K562 (cell line): ENCODE data around the gene RNF41. TPM values are rescaled to one million over a fixed set of nuclear protein-coding genes. Genes with fewer than 3 reads are reported as not detected.

Experiments
- FOXP1 ChIP-seq: sonication (generic); formaldehyde crosslinking; IDR thresholded peaks from 2 replicates; pipeline ENCODE4 v1.8.0; 2022; ENCODE audit warnings: mild to moderate bottlenecking, missing genetic modification reagents
- GATAD2B ChIP-seq: fragments of 450-650 bp; IDR thresholded peaks from 2 replicates; pipeline ENCODE4 v1.6.1; 2017; ENCODE audit warnings: mild to moderate bottlenecking, borderline replicate concordance
- HNRNPH1 ChIP-seq: fragments of 200-400 bp; formaldehyde crosslinking; optimal IDR thresholded peaks from 2 replicates; pipeline ENCODE3; 2017; ENCODE audit warnings: low read depth, mild to moderate bottlenecking, low read length, moderate library complexity
- ILK ChIP-seq: fragments of 450-650 bp; IDR thresholded peaks from 2 replicates; pipeline ENCODE4 v1.6.1; 2016; ENCODE audit warnings: missing genetic modification characterization, low read depth, mild to moderate bottlenecking, missing compliant biosample characterization, moderate library complexity, borderline replicate concordance
- IRF2 ChIP-seq: sonication (generic); formaldehyde crosslinking; IDR thresholded peaks from 2 replicates; pipeline ENCODE4 v1.8.1; 2022; ENCODE audit warnings: mild to moderate bottlenecking, missing genetic modification reagents
- NCOA2 ChIP-seq, 2 experiments: fragments of 450-650 bp; IDR thresholded peaks; 2 replicates each; pipeline ENCODE4 v1.6.1; 2018; ENCODE audit warnings: mild to moderate bottlenecking in 2 of 2, moderate library complexity in 1 of 2; ENCODE audit not compliant: partially characterized antibody in 2 of 2
- NR2C1 ChIP-seq, 2 experiments: fragments of 450-650 bp; IDR thresholded peaks; 2 replicates each; pipeline ENCODE4 v1.6.1; 2017; ENCODE audit warnings: mild to moderate bottlenecking in 2 of 2, antibody characterized with exemption in 1 of 2, inconsistent platforms in 1 of 2, missing compliant biosample characterization in 1 of 2, missing genetic modification characterization in 1 of 2
- NR2F6 ChIP-seq: fragments of 450-650 bp; formaldehyde crosslinking; IDR thresholded peaks from 2 replicates; pipeline ENCODE4 v1.4.0; 2020; ENCODE audit warnings: mild to moderate bottlenecking
- PHF20 ChIP-seq: fragments of 450-650 bp; IDR thresholded peaks from 2 replicates; pipeline ENCODE4 v1.6.1; 2018; ENCODE audit not compliant: partially characterized antibody
- PTBP1 ChIP-seq: fragments of 200-400 bp; formaldehyde crosslinking; IDR thresholded peaks from 2 replicates; pipeline ENCODE4 v1.6.1; 2017; ENCODE audit warnings: low read depth, low read length
- ZC3H11A ChIP-seq: IDR thresholded peaks from 2 replicates; pipeline ENCODE4 v1.6.1; 2012; ENCODE audit warnings: low read depth, low read length, improper control_type of control experiment
- ZC3H8 ChIP-seq: fragments of 450-650 bp; IDR thresholded peaks from 2 replicates; pipeline ENCODE4 v1.6.1; 2017
- ZEB2 ChIP-seq: fragments of 450-650 bp; IDR thresholded peaks from 2 replicates; pipeline ENCODE4 v1.6.1; 2016
- ZNF253 ChIP-seq: fragments of 250-450 bp; sonication (Bioruptor Pico); conservative IDR thresholded peaks from 2 replicates; pipeline ENCODE4 v1.6.1; 2021; ENCODE audit warnings: mild to moderate bottlenecking
- ZZZ3 ChIP-seq: fragments of 450-650 bp; IDR thresholded peaks from 2 replicates; pipeline ENCODE4 v1.6.1; 2016; ENCODE audit warnings: antibody characterized with exemption, mild to moderate bottlenecking, moderate library complexity
- polyA plus RNA-seq, 8 experiments: library from polyadenylated mRNA; depleted of rRNA in 4 of 8; stranded (reverse) in 5 of 8; unstranded in 3 of 8; fragments of >200 nt; fragmentation: Nextera tagmentation in 2 of 8; fragmentation: Illumina TruSeq in 1 of 8; extraction: Ambion mirVana in 2 of 8; extraction: Trizol in 1 of 8; gene quantifications; 2 replicates each; pipeline versions ENCODE4 v1.2.1 to v1.2.3, GENCODE V29; 2011 to 2014; ENCODE audit warnings: inconsistent platforms in 1 of 8, missing spikeins in 1 of 8
- total RNA-seq, 7 experiments: library from RNA; depleted of rRNA in 6 of 7; stranded (reverse); fragments of >200 nt in 6 of 7; fragmentation: Illumina TruSeq in 2 of 7; extraction: Trizol in 2 of 7; gene quantifications; 2 replicates each; pipeline versions ENCODE4 v1.2.1 to v1.2.3, GENCODE V29; 2011 to 2021; ENCODE audit warnings: low replicate concordance in 1 of 7
- TF ChIP-seq, protein P1 (sequence below): fragments of 250-450 bp; sonication (Bioruptor Pico); IDR thresholded peaks from 2 replicates; pipeline ENCODE4 v1.5.0; 2021; ENCODE audit warnings: mild to moderate bottlenecking, borderline replicate concordance
- TF ChIP-seq, protein P2 (sequence below): fragments of 200-800 bp; sonication (Bioruptor generic); IDR thresholded peaks from 2 replicates; pipeline ENCODE4 v1.6.1; 2016; ENCODE audit warnings: missing genetic modification characterization, missing compliant biosample characterization
- TF ChIP-seq, protein P3 (sequence below): fragments of 450-650 bp; IDR thresholded peaks from 2 replicates; pipeline ENCODE4 v1.7.1; 2018; ENCODE audit warnings: mild to moderate bottlenecking, low read depth; ENCODE audit not compliant: partially characterized antibody

RNF41 gene
- total and polyA plus RNA-seq, 9 of the 15 experiments (the other 6 are each of a cell fraction or from before 2014, with no cell fraction given): 28.2 to 46.8 (median 33.8) TPM

DNA sequence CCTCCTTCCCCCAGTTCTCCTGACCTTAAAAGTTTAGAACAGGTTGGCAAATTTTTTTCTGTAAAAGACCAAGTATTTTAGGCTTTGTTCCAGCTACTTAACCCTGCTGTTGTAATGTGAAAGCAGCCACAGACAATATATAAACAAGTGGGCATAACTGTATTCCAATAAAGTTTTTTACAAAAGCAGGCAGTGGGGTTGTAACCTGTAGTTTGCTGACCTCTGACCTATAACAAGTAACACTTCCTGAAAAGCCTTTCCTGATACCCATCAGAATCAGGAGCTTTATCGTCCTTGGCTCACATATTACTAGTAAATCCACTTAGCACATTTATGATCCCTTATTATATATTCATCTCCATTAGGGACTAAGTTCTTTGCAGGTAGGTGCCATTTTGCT lies 19.4 kb downstream of the RNF41 start (continued):
- TF ChIP-seq, protein P1, sequence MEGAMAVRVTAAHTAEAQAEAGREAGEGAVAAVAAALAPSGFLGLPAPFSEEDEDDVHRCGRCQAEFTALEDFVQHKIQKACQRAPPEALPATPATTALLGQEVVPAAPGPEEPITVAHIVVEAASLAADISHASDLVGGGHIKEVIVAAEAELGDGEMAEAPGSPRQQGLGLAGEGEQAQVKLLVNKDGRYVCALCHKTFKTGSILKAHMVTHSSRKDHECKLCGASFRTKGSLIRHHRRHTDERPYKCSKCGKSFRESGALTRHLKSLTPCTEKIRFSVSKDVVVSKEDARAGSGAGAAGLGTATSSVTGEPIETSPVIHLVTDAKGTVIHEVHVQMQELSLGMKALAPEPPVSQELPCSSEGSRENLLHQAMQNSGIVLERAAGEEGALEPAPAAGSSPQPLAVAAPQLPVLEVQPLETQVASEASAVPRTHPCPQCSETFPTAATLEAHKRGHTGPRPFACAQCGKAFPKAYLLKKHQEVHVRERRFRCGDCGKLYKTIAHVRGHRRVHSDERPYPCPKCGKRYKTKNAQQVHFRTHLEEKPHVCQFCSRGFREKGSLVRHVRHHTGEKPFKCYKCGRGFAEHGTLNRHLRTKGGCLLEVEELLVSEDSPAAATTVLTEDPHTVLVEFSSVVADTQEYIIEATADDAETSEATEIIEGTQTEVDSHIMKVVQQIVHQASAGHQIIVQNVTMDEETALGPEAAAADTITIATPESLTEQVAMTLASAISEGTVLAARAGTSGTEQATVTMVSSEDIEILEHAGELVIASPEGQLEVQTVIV (CRISPR knock-in tag): no peak
- TF ChIP-seq, protein P2, sequence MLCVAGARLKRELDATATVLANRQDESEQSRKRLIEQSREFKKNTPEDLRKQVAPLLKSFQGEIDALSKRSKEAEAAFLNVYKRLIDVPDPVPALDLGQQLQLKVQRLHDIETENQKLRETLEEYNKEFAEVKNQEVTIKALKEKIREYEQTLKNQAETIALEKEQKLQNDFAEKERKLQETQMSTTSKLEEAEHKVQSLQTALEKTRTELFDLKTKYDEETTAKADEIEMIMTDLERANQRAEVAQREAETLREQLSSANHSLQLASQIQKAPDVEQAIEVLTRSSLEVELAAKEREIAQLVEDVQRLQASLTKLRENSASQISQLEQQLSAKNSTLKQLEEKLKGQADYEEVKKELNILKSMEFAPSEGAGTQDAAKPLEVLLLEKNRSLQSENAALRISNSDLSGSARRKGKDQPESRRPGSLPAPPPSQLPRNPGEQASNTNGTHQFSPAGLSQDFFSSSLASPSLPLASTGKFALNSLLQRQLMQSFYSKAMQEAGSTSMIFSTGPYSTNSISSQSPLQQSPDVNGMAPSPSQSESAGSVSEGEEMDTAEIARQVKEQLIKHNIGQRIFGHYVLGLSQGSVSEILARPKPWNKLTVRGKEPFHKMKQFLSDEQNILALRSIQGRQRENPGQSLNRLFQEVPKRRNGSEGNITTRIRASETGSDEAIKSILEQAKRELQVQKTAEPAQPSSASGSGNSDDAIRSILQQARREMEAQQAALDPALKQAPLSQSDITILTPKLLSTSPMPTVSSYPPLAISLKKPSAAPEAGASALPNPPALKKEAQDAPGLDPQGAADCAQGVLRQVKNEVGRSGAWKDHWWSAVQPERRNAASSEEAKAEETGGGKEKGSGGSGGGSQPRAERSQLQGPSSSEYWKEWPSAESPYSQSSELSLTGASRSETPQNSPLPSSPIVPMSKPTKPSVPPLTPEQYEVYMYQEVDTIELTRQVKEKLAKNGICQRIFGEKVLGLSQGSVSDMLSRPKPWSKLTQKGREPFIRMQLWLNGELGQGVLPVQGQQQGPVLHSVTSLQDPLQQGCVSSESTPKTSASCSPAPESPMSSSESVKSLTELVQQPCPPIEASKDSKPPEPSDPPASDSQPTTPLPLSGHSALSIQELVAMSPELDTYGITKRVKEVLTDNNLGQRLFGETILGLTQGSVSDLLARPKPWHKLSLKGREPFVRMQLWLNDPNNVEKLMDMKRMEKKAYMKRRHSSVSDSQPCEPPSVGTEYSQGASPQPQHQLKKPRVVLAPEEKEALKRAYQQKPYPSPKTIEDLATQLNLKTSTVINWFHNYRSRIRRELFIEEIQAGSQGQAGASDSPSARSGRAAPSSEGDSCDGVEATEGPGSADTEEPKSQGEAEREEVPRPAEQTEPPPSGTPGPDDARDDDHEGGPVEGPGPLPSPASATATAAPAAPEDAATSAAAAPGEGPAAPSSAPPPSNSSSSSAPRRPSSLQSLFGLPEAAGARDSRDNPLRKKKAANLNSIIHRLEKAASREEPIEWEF (CRISPR knock-in tag): no peak
- peak; percentile 97 for TF ChIP-seq NR2C1 (IDR thresholded peaks at IDR 0.05)
- peak; percentile 97 for TF ChIP-seq NR2C1 (tag; IDR thresholded peaks at IDR 0.05)
- no peak for TF ChIP-seq ZC3H8
- TF ChIP-seq ZNF253 (CRISPR knock-in tag): no peak
- 0 out of 2 replicates have a peak, but pooled peaks have one; percentile 54 for TF ChIP-seq NR2F6 (CRISPR knock-in tag)
- 0 out of 2 replicates have a peak, but pooled peaks have one; percentile 37 for TF ChIP-seq GATAD2B
- TF ChIP-seq PTBP1: no peak
- TF ChIP-seq, protein P3, sequence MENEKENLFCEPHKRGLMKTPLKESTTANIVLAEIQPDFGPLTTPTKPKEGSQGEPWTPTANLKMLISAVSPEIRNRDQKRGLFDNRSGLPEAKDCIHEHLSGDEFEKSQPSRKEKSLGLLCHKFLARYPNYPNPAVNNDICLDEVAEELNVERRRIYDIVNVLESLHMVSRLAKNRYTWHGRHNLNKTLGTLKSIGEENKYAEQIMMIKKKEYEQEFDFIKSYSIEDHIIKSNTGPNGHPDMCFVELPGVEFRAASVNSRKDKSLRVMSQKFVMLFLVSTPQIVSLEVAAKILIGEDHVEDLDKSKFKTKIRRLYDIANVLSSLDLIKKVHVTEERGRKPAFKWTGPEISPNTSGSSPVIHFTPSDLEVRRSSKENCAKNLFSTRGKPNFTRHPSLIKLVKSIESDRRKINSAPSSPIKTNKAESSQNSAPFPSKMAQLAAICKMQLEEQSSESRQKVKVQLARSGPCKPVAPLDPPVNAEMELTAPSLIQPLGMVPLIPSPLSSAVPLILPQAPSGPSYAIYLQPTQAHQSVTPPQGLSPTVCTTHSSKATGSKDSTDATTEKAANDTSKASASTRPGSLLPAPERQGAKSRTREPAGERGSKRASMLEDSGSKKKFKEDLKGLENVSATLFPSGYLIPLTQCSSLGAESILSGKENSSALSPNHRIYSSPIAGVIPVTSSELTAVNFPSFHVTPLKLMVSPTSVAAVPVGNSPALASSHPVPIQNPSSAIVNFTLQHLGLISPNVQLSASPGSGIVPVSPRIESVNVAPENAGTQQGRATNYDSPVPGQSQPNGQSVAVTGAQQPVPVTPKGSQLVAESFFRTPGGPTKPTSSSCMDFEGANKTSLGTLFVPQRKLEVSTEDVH: no peak
- TF ChIP-seq NCOA2 (IDR thresholded peaks at IDR 0.05; ENCODE audit: partially characterized antibody in 2 of 2): no peak
- no peak for TF ChIP-seq ILK
- no peak for TF ChIP-seq FOXP1 (CRISPR knock-in tag)
- TF ChIP-seq ZC3H11A: no peak
- no peak for TF ChIP-seq ZEB2
- TF ChIP-seq PHF20: no peak
- TF ChIP-seq IRF2 (CRISPR knock-in tag): no peak
- no peak for TF ChIP-seq ZZZ3
- no peak for TF ChIP-seq HNRNPH1
